Measurements from ENCODE around the gene TAP2.
"Not testable (repeated sequence)": the region's sequence is repeated elsewhere in the genome, so short reads cannot be mapped to it uniquely, and the experiment has no call there.

The TAP2 gene

DNA sequence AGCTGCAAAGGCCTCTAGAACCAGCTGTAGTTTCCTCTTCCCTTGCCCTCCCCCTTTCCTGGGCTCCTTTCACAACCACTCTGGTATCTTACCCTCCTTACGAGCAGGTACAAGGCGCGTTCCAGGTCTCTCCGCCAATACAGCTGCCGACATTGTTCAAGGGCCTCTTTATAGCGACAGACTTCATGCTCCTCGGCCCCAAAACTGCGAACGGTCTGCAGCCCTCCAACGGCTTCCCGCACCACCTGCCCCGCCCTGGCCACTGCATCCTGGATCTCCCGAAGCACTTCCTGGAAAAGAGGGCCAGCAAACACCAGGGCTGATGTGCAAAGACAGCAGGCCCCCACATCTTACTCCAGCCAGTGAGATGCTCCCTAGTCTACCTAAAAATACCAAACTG is 6.0 kb downstream of the TAP2 start:
- DNase-seq = no peak

- no peak for DNase-seq
Observed at GRCh38 chr6:32830936-32831335, 7.6 kb downstream of the TAP2 start.

- no peak for DNase-seq
Observed at GRCh38 chr6:32830017-32830416, 8.5 kb downstream of the TAP2 start.

DNA sequence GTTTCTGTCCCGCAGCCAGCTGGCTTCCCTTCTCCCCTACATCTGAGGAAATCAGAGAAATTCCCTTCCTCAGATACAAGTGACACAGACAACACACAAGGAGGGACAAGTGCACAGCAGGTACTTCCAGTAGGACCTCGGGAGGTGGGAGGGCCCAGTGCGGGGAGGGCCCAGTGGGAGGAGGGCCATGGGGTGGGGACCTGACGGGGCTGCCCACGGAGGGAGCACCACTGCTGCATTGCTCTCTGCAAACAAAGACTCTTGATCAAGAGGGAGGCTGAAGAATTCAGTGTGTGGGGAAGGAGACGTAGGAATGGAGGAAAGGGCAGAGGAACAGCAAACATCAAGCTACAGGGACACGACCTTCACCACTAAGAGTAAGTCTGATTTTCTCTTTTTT is 9.0 kb downstream of the TAP2 start:
- DNase-seq = no peak

DNA sequence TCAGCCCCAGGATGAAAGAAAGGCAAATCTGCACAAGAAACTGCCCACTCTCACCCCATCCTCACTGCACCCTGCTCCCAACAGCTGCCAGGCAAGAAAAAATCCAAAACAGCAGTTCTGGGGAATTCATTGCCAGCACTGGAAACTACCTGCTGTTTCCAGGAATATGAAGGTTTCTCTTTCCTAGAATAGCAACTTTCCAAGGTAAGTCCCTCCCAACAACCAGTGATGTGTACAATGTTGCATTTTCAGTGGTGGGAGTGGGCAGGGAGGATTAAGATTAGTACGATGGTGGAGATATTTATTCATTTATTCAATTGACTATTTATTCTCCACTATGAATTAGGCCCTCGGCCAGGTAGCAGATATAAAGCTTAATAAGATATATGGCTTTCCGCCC is 11.5 kb downstream of the TAP2 start:
- no peak for DNase-seq

GRCh38 chr6:32825966-32826365 is 12.6 kb downstream of the TAP2 start:
- DNase-seq = no peak

GRCh38 chr6:32819729-32820128 is 18.8 kb downstream of the TAP2 start:
- DNase-seq = no peak

GRCh38 chr6:32818867-32819266 is 19.7 kb downstream of the TAP2 start:
- no peak for DNase-seq

DNA sequence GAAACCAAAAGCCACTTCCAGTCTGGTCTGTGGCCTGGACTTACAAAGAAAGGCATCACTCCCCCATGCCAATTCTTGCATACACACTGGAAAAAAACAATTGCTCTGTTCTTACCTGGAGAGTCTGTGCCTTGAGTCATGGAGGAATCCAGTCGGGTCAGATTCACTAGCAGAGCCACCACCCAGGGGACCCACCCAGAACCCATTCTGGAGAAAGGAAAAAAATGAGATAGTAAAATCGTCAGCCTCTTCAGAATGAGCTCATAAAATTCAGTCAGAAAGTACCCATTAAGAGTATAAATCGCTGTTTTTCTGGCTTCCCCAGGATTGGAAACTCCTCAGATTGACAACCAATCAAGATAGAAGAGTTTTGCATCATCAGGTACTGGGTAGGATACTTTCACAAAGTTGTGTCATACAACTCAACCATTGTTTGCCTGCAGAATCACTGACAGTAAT is 21.8 kb downstream of the TAP2 start, which contains the start of gene HLA-DOB:
TSS of gene HLA-DOB (minus strand) at position 257 of the 459 bp plus-strand sequence. CDS start at position 206, 51 bp downstream.
- no peak for DNase-seq

- DNase-seq = no peak
Observed at GRCh38 chr6:32815996-32816395, 22.5 kb downstream of the TAP2 start.

- no peak for DNase-seq
Observed at GRCh38 chr6:32815115-32815514, 23.4 kb downstream of the TAP2 start.

GRCh38 chr6:32814145-32814544 is 24.4 kb downstream of the TAP2 start:
- no peak for DNase-seq

- no peak for DNase-seq
Observed at GRCh38 chr6:32809171-32809570, 29.4 kb downstream of the TAP2 start.

DNA sequence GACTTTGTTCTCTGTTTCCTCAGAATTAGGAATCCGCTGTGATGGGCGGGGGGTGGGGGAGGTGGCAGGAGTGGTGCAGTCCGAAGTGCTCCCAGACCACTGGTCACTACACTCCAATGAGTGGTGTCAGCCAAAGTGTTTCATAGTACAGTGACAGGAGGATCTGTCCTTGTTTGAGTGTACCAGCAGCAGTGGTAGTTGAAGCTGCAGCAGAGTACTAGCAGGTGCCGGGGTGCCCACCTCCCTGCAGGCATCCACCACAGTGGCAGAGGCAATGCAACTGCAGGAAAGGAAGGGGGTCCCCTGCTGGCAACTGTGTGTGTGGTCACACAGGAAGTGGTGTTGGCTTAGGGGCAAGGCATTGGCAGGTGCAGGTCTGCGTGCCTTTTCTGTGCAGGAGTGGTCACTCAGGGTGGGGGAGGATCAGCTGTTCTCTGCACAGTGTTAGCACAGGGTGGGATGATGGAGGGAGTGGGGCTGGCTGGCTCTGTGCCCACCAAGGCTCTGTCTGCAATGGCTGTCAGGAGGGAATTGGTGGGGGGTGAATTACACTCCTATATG is 31.4 kb downstream of the TAP2 start:
- no peak for DNase-seq

GRCh38 chr6:32805404-32805803 is 33.1 kb downstream of the TAP2 start:
- DNase-seq = not testable (repeated sequence)

DNA sequence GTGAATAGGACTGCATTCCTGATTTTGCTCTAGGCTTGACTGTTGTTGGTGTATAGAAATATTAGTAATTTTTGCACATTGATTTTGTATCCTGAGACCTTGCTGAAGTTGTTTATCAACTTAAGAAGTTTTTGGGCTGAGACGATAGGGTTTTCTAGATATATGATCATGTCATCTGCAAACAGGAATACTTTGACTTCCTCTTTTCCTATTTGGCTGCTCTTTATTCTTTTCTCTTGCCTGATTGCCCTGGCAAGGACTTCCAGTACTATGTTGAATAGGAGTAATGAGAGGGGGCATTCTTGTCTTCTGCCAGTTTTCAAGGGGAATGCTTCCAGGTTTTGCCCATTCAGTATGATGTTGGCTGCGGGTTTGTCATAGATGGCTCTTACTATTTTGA is 35.1 kb downstream of the TAP2 start:
- no peak for DNase-seq

DNA sequence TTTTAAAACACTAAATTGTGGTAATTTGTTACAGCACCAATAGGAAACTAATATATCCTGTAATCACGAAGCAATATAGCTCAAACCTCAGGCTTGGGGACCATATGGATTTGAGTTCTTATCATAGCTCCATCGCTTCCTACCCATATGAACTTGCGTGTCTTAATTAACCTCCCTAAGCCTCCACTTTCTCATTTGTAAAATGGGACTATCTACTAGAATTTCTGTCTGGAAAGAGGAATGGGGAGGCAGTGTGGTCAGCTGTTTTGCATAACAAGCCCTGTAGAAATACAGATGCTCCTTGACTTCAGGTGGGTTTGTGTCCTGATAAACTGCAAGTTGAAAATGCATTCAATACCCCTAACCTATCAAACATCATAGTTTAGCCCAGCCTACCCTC is 38.8 kb downstream of the TAP2 start:
- no peak for DNase-seq

DNA sequence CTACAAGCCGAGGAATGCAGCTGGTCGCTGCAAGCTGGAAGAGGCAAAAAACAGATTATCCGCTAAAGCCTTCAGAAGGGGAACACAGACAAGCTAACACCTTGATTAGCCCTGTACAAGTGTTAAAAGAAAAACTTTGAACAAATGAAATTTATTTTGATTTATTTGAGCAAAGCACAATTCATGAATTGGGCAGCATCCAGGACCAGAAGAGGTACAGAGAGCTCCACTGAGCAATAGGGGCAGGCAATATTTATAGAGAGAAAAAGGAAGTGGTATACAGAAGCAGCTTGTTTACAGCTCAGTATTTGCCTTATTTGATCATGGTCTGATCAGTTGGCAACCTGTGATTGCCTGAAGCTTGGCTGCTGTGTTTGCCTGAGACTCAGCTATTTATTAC is 39.4 kb downstream of the TAP2 start:
- no peak for DNase-seq

GRCh38 chr6:32796848-32797776 is 41.4 kb downstream of the TAP2 start:
- DNase-seq = peak; percentile 33

DNA sequence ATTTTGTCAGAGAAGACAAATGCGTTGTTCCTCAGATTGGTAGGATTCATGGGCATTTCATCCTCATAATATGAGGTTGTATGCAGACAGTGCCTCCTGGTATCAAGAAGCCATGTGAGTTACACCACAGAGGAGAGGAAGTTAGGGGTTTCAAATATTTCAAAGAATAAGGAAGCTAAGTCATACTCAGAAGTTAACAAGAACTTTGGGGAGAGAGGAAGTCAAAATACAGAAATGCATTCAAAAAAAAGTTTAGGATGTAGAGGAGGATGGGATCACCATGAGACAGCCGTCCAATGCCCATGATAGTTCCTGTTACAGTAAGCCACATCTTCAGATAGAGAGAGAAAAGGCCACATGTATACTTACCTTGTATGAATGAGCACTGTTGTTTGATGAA is 44.0 kb downstream of the TAP2 start:
- no peak for DNase-seq

DNA sequence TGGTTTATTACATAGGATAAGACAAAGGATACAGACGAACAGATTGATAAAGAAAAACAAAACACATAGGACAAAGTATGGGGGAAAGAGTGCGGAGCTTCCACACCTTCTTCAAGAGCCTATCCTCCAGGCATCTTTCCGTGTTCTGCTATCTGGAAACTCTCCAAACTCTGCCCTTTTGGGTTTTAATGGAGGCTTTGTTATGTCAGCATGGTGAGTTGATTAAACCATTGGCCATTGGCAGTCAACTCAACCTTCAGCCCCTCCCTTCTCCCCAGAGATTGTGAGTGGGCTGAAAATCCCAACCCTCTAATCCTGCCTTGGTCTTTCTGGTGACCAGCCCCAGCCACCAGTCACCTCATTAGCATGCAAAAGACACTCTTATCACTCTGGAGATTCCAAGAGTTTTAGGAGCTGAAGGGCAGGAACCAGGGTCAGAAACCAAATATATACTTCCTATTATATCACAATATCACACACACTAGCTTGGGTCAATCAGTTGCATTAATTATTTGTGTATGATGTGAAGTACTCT is 45.6 kb downstream of the TAP2 start:
- DNase-seq = no peak

DNA sequence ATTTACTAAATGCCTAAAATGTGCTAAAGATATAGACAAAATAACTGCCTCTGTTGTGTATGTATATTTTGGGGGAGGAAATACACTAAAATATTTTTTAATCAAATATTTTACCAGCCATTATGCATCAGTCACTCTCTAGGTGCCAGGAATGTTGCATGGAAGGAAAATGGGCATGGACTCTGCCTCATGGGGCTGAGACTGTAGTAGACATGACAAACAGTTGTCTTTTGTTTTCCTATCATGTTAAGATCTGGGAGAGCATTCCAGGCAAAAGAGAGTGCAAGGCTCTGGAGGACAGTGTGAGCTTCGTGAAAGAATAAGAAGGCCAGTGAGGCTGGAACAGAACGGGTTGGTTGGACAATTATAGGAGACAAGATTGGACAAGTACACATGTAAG is 48.2 kb downstream of the TAP2 start:
- DNase-seq = no peak
